HG02678 (cell line): ENCODE measurements around the gene MAN1B1.
"Not testable (repeated sequence)": the region's sequence is repeated elsewhere in the genome, so short reads cannot be mapped to it uniquely, and the experiment has no call there.

Experiments
- ATAC-seq: cut with Tn5 transposase; IDR thresholded peaks from one replicate; pipeline ENCODE4 v1.9.1; 2021; ENCODE audit warnings: mild to moderate bottlenecking, moderate library complexity; ENCODE audit not compliant: unreplicated experiment

The MAN1B1 gene

GRCh38 chr9:137109250-137110146 is 22.7 kb downstream of the MAN1B1 start:
- ATAC-seq = no peak

- ATAC-seq = no peak
Measured at GRCh38 chr9:137110147-137110910, 23.5 kb downstream of the MAN1B1 start.

GRCh38 chr9:137110911-137111787 is 24.4 kb downstream of the MAN1B1 start:
- ATAC-seq = no peak

GRCh38 chr9:137111788-137112563 is 25.2 kb downstream of the MAN1B1 start:
- ATAC-seq = no peak

GRCh38 chr9:137112564-137113384 is 26.0 kb downstream of the MAN1B1 start:
- no peak for ATAC-seq

- no peak for ATAC-seq
Measured at GRCh38 chr9:137113385-137114159, 26.8 kb downstream of the MAN1B1 start.

- peak; percentile 11 for ATAC-seq
Measured at GRCh38 chr9:137114220-137114612, 27.4 kb downstream of the MAN1B1 start.

GRCh38 chr9:137114613-137115393 is 28.0 kb downstream of the MAN1B1 start, which contains the start of gene DPP7:
Gene DPP7 (minus strand): TSS chr9:137114733. CDS start chr9:137114713, 20 bp downstream.
- ATAC-seq = peak; percentile 83

- no peak for ATAC-seq
Measured at GRCh38 chr9:137115394-137116026, 28.7 kb downstream of the MAN1B1 start.

- ATAC-seq = no peak
Measured at GRCh38 chr9:137116027-137116507, 29.3 kb downstream of the MAN1B1 start.

GRCh38 chr9:137116728-137117127 is 29.9 kb downstream of the MAN1B1 start:
- ATAC-seq = no peak

GRCh38 chr9:137117269-137117731 is 30.5 kb downstream of the MAN1B1 start:
- ATAC-seq = no peak

GRCh38 chr9:137118092-137118603 is 31.4 kb downstream of the MAN1B1 start:
- ATAC-seq = not testable (repeated sequence)

- not testable (repeated sequence) for ATAC-seq
Measured at GRCh38 chr9:137121927-137122795, 35.4 kb downstream of the MAN1B1 start.

GRCh38 chr9:137122796-137123467 is 36.1 kb downstream of the MAN1B1 start:
- not testable (repeated sequence) for ATAC-seq
